Measurements from ENCODE around the gene NARS2. TPM values are rescaled to one million over a fixed set of nuclear protein-coding genes. Genes with fewer than 3 reads are reported as not detected.

Gene NARS2
- total RNA-seq, 2 donors from 2014 or later: 10.1 to 24.7 TPM

GRCh38 chr11:78562398-78562797 lies 12.3 kb downstream of the NARS2 start:
- WGBS, 2 donors: 68 to 69% methylated on average over 3 of the region's 3 CpGs
- no peak for DNase-seq
- H3K36me3 ChIP-seq (replicated peaks in 1 of 2; ENCODE audit: insufficient read depth in 1 of 2, low read depth in 2 of 2): peaks cover 0 to 2% of the 10 kb centered on the region in 2 donors
- no peaks in the 10 kb centered on the region for H3K27me3 ChIP-seq
- intact Hi-C loops (cut with DNase I): loop anchor here (5.0 kb wide), 1 partner anchor 335 kb away; no protein-coding TSS in a partner anchor
- H3K4me1 ChIP-seq: peaks cover 24% of the 10 kb centered on the region
- H3K27ac ChIP-seq: peak overlapping the region in 1 of 4 donors; percentile 12
- H3K9me3 ChIP-seq: no peaks in the 10 kb centered on the region
- ATAC-seq: no peak
- TF ChIP-seq CTCF (IDR thresholded peaks at IDR 0.05) (no peak), POLR2A (IDR thresholded peaks at IDR 0.05) (no peak)
- no peak overlapping the region for H3K4me3 ChIP-seq

- Histone ChIP-seq H3K4me3 (no peak overlapping the region), H3K9me3 (no peaks in the 10 kb centered on the region), H3K4me1 (peaks cover 24% of the 10 kb centered on the region), H3K27me3 (no peaks in the 10 kb centered on the region), H3K36me3 (replicated peaks in 1 of 2; ENCODE audit: insufficient read depth in 1 of 2, low read depth in 2 of 2) (no peaks in the 10 kb centered on the region), H3K27ac (peak overlapping the region in 3 of 4 donors; percentile 32 to 57 (median 50))
- no peak for DNase-seq
- intact Hi-C loops (cut with DNase I): loop anchor here (5.0 kb wide), 1 partner anchor 334 kb away; no protein-coding TSS in a partner anchor
- TF ChIP-seq POLR2A (IDR thresholded peaks at IDR 0.05) (no peak), CTCF (IDR thresholded peaks at IDR 0.05) (no peak)
- 4% methylated on average over 8 of the region's 8 CpGs for WGBS, 2 donors
- peak; percentile 33 for ATAC-seq
Measured at GRCh38 chr11:78560826-78561484, 13.7 kb downstream of the NARS2 start.

GRCh38 chr11:78560153-78560552 lies 14.5 kb downstream of the NARS2 start:
- Histone ChIP-seq H3K36me3 (replicated peaks in 1 of 2; ENCODE audit: insufficient read depth in 1 of 2, low read depth in 2 of 2) (no peaks in the 10 kb centered on the region), H3K4me3 (no peak overlapping the region), H3K27ac (no peak overlapping the region), H3K9me3 (no peaks in the 10 kb centered on the region), H3K27me3 (no peaks in the 10 kb centered on the region), H3K4me1 (peaks cover 24% of the 10 kb centered on the region)
- intact Hi-C loops (cut with DNase I): loop anchor here (5.0 kb wide), 1 partner anchor 333 kb away; no protein-coding TSS in a partner anchor
- no peak for TF ChIP-seq CTCF (IDR thresholded peaks at IDR 0.05)
- TF ChIP-seq POLR2A (IDR thresholded peaks at IDR 0.05): no peak
- 82 to 86% methylated on average over 3 of the region's 3 CpGs for WGBS, 2 donors
- DNase-seq (no peak), ATAC-seq (no peak)

- ATAC-seq: no peak
Measured at GRCh38 chr11:78557236-78557635, 17.4 kb downstream of the NARS2 start.

More at GRCh38 chr11:78557236-78557635, 17.4 kb downstream of the NARS2 start:
- intact Hi-C loops (cut with DNase I): no loop called here
- peaks cover 20% of the 10 kb centered on the region for H3K4me1 ChIP-seq
- no peaks in the 10 kb centered on the region for H3K9me3 ChIP-seq
- TF ChIP-seq POLR2A (IDR thresholded peaks at IDR 0.05) (no peak), CTCF (IDR thresholded peaks at IDR 0.05) (no peak)
- WGBS, 2 donors: 87 to 91% methylated on average over 2 of the region's 2 CpGs
- no peaks in the 10 kb centered on the region for H3K36me3 ChIP-seq (replicated peaks in 1 of 2; ENCODE audit: insufficient read depth in 1 of 2, low read depth in 2 of 2)
- no peak overlapping the region for H3K4me3 ChIP-seq
- H3K27me3 ChIP-seq: no peaks in the 10 kb centered on the region
- no peak overlapping the region for H3K27ac ChIP-seq
- DNase-seq: no peak
